H9 (cell line): ENCODE results near the gene GCLM. TPM values are rescaled to one million over a fixed set of nuclear protein-coding genes. Genes with fewer than 3 reads are reported as not detected.
A peak's percentile ranks its signal among the peaks of the same experiment; 100 is the strongest.

Source experiments
- DNase-seq: peaks from one replicate; pipeline ENCODE4 v3.0.0-alpha.2; 2017
- H2AFZ ChIP-seq: one replicate; pipeline ENCODE4 v1.6.1; 2013; ENCODE audit warnings: mild to moderate bottlenecking, low read length, control low read depth, moderate library complexity
- H2AK5ac ChIP-seq: 2 replicates; pipeline ENCODE4 v1.6.1; 2013; ENCODE audit warnings: low read length, control low read depth, mixed read lengths; ENCODE audit not compliant: insufficient read length
- H2BK120ac ChIP-seq: one replicate; pipeline ENCODE4 v1.6.1; 2013; ENCODE audit warnings: low read depth, mild to moderate bottlenecking, low read length, control low read depth, inconsistent platforms; ENCODE audit not compliant: poor library complexity, severe bottlenecking
- H2BK12ac ChIP-seq: 2 replicates; pipeline ENCODE4 v1.6.1; 2013; ENCODE audit warnings: low read length, control low read depth, mixed read lengths, low read depth; ENCODE audit not compliant: insufficient read length
- H2BK15ac ChIP-seq: 2 replicates; pipeline ENCODE4 v1.6.1; 2013; ENCODE audit warnings: low read depth, low read length, control low read depth
- H2BK20ac ChIP-seq: one replicate; pipeline ENCODE4 v1.6.1; 2013; ENCODE audit warnings: low read depth, mild to moderate bottlenecking, low read length, control low read depth, inconsistent platforms; ENCODE audit not compliant: poor library complexity, severe bottlenecking
- H2BK5ac ChIP-seq: 2 replicates; pipeline ENCODE4 v1.6.1; 2013; ENCODE audit warnings: low read length, control low read depth, mixed read lengths; ENCODE audit not compliant: insufficient read length
- H3K14ac ChIP-seq: 2 replicates; pipeline ENCODE4 v1.6.1; 2013; ENCODE audit warnings: low read length, control low read depth; ENCODE audit not compliant: insufficient read depth
- H3K18ac ChIP-seq: 2 replicates; pipeline ENCODE4 v1.6.1; 2013; ENCODE audit warnings: low read depth, mild to moderate bottlenecking, mixed read lengths, low read length, control low read depth; ENCODE audit not compliant: insufficient read length
- H3K23ac ChIP-seq: 2 replicates; pipeline ENCODE4 v1.6.1; 2013; ENCODE audit warnings: low read length, control low read depth, mixed read lengths, low read depth; ENCODE audit not compliant: insufficient read length
- H3K23me2 ChIP-seq: 2 replicates; pipeline ENCODE4 v1.6.1; 2013; ENCODE audit warnings: low read depth, mild to moderate bottlenecking, mixed read lengths, low read length, control low read depth; ENCODE audit not compliant: insufficient read length, poor library complexity, severe bottlenecking
- H3K27ac ChIP-seq: 2 replicates; pipeline ENCODE4 v1.5.1; 2013; ENCODE audit warnings: low read length, control low read depth, mixed read lengths, low read depth; ENCODE audit not compliant: insufficient read length
- H3K27me3 ChIP-seq: 2 replicates; pipeline ENCODE4 v1.6.1; 2013; ENCODE audit warnings: low read length, control low read depth, inconsistent platforms; ENCODE audit not compliant: insufficient read depth
- H3K4ac ChIP-seq: 2 replicates; pipeline ENCODE4 v1.6.1; 2013; ENCODE audit warnings: low read depth, mild to moderate bottlenecking, control low read depth, inconsistent platforms, low read length, moderate library complexity
- H3K4me1 ChIP-seq: 2 replicates; pipeline ENCODE4 v1.6.1; 2013; ENCODE audit warnings: low read length, control low read depth, inconsistent platforms; ENCODE audit not compliant: insufficient read depth
- H3K4me2 ChIP-seq: 2 replicates; pipeline ENCODE4 v1.6.1; 2013; ENCODE audit warnings: low read length, control low read depth, mixed read lengths; ENCODE audit not compliant: insufficient read length, insufficient read depth
- H3K56ac ChIP-seq: 2 replicates; pipeline ENCODE4 v1.6.1; 2013; ENCODE audit warnings: low read depth, mild to moderate bottlenecking, mixed read lengths, low read length, control low read depth; ENCODE audit not compliant: insufficient read length
- H3K79me1 ChIP-seq: 2 replicates; pipeline ENCODE4 v1.6.1; 2013; ENCODE audit warnings: low read depth, mild to moderate bottlenecking, moderate library complexity, low read length, control low read depth, inconsistent platforms; ENCODE audit not compliant: insufficient read depth, poor library complexity, severe bottlenecking
- H3K79me2 ChIP-seq: 2 replicates; pipeline ENCODE4 v1.6.1; 2013; ENCODE audit warnings: low read length, control low read depth, inconsistent platforms; ENCODE audit not compliant: insufficient read depth
- H3K9ac ChIP-seq: 2 replicates; pipeline ENCODE4 v1.6.1; 2013; ENCODE audit warnings: low read length, control low read depth, mixed read lengths; ENCODE audit not compliant: insufficient read length; ENCODE audit errors: extremely low read depth
- H3K9me3 ChIP-seq: one replicate; pipeline ENCODE4 v1.6.1; 2013; ENCODE audit warnings: low read depth, low read length, inconsistent platforms; ENCODE audit not compliant: control insufficient read depth
- H3T11ph ChIP-seq: one replicate; pipeline ENCODE4 v1.6.1; 2013; ENCODE audit warnings: mild to moderate bottlenecking, low read length, control low read depth, inconsistent platforms
- H4K20me1 ChIP-seq: one replicate; pipeline ENCODE4 v1.6.1; 2013; ENCODE audit not compliant: control insufficient read depth, insufficient read length, insufficient read depth
- H4K5ac ChIP-seq: 2 replicates; pipeline ENCODE4 v1.6.1; 2013; ENCODE audit warnings: low read depth, mild to moderate bottlenecking, mixed read lengths, low read length, control low read depth; ENCODE audit not compliant: insufficient read length
- H4K8ac ChIP-seq: replicated peaks from 2 replicates; pipeline ENCODE4 v1.6.1; 2013; ENCODE audit warnings: low read length, control low read depth, mixed read lengths, low read depth; ENCODE audit not compliant: insufficient read length
- H4K91ac ChIP-seq: 2 replicates; pipeline ENCODE4 v1.6.1; 2013; ENCODE audit warnings: low read depth, mild to moderate bottlenecking, moderate library complexity, mixed read lengths, low read length, control low read depth; ENCODE audit not compliant: insufficient read length
- H3K27ac Mint-ChIP-seq, 3 experiments: 2 replicates in 2 of 3; 3 replicates in 1 of 3; pipeline ENCODE4 v1.8.0; 2020 to 2021; ENCODE audit warnings: mixed read lengths in 3 of 3, mild to moderate bottlenecking in 1 of 3, moderate library complexity in 1 of 3
- H3K27me3 Mint-ChIP-seq: 2 replicates; pipeline ENCODE4 v1.8.0; 2021; ENCODE audit warnings: low read depth, mild to moderate bottlenecking, moderate library complexity, mixed read lengths
- H3K36me3 Mint-ChIP-seq, 3 experiments: 2 replicates in 2 of 3; 3 replicates in 1 of 3; pipeline ENCODE4 v1.8.0; 2020 to 2021; ENCODE audit warnings: low read depth in 3 of 3, mixed read lengths in 3 of 3; ENCODE audit not compliant: insufficient read depth in 1 of 3
- H3K4me1 Mint-ChIP-seq, 2 experiments: 2 replicates each; pipeline ENCODE4 v1.8.0; 2020; ENCODE audit warnings: mixed read lengths in 2 of 2
- H3K4me3 Mint-ChIP-seq, 2 experiments: 2 replicates in 1 of 2; 3 replicates in 1 of 2; pipeline ENCODE4 v1.8.0; 2020 to 2021; ENCODE audit warnings: mild to moderate bottlenecking in 2 of 2, mixed read lengths in 2 of 2, moderate library complexity in 1 of 2
- H3K9me3 Mint-ChIP-seq, 2 experiments: 2 replicates in 1 of 2; 3 replicates in 1 of 2; pipeline ENCODE4 v1.8.0; 2020; ENCODE audit warnings: mild to moderate bottlenecking in 2 of 2, mixed read lengths in 2 of 2, moderate library complexity in 1 of 2
- CTCF ChIP-seq: fragments of 200-600 bp; sonication (generic); conservative IDR thresholded peaks from 3 replicates; pipeline ENCODE4 v1.8.0; 2021; ENCODE audit warnings: antibody characterized with exemption, mild to moderate bottlenecking
- WGBS: extraction: QIAGEN DNeasy Blood & Tissue Kit; methylation state at CpG from one replicate; pipeline ENCODE4 v1.1.7; 2013; ENCODE audit warnings: missing lambda C conversion rate, low lambda C conversion rate, mixed read lengths; ENCODE audit not compliant: insufficient read length; ENCODE audit errors: extremely low coverage; 5-methylcytosine and 5-hydroxymethylcytosine counted together
- total RNA-seq: library from RNA; stranded (reverse); gene quantifications from 2 replicates; pipeline ENCODE4 v1.2.1, GENCODE V29; 2021

The GCLM gene
- total RNA-seq, 1 experiment from 2014 or later = 14.9 TPM

GRCh38 chr1:93878889-93879586 is 30.2 kb downstream of the GCLM start, which contains the start of gene DNTTIP2:
DNTTIP2 (minus strand) TSS chr1:93879206; CDS start chr1:93879148, 58 bp downstream.
- peak; percentile 94 for DNase-seq
- Histone ChIP-seq H3K79me1 (peaks cover 10% of the 10 kb centered on the region), H3K4me1 (no peaks in the 10 kb centered on the region), H2BK5ac (peak within 1 kb of the TSS; percentile 24), H3K79me2 (peaks cover 22% of the 10 kb centered on the region; the same call in 1 of the 2 replicates), H2BK120ac (no peak within 1 kb of the TSS), H2BK20ac (no peak within 1 kb of the TSS), H4K5ac (peak within 1 kb of the TSS; percentile 69), H3K27ac (peak within 1 kb of the TSS; percentile 89), H2AK5ac (no peak within 1 kb of the TSS), H3K27me3 (no peaks in the 10 kb centered on the region), H4K20me1 (no peaks in the 10 kb centered on the region), H3K23me2 (peaks cover 13% of the 10 kb centered on the region), H3K9ac (peak within 1 kb of the TSS; percentile 100), H2BK12ac (no peak within 1 kb of the TSS), H3K4me2 (peak within 1 kb of the TSS; percentile 81), H3K23ac (no peak within 1 kb of the TSS), H3K18ac (peak within 1 kb of the TSS; percentile 89), H3K4ac (no peak within 1 kb of the TSS; the same call in 1 of the 2 replicates), H3T11ph (no peak within 1 kb of the TSS), H3K9me3 (no peaks in the 10 kb centered on the region), H3K14ac (peak within 1 kb of the TSS; percentile 98), H4K91ac (no peak within 1 kb of the TSS), H3K56ac (peak within 1 kb of the TSS; percentile 39), H2AFZ (no peak within 1 kb of the TSS), H4K8ac (no peak within 1 kb of the TSS), H2BK15ac (no peak within 1 kb of the TSS)
- Mint-ChIP-seq H3K36me3 (peaks cover 29 to 38% (median 36%) of the 10 kb centered on the region in 3 experiments), H3K9me3 (no peaks in the 10 kb centered on the region), H3K4me3 (peak within 1 kb of the TSS; percentile 95 to 97), H3K27me3 (no peaks in the 10 kb centered on the region), H3K4me1 (peaks cover 15 to 16% of the 10 kb centered on the region in 2 experiments), H3K27ac (peak within 1 kb of the TSS; percentile 99)
- WGBS = no CpG with 5 or more reads among the region's 50 CpGs
- TF ChIP-seq CTCF = no peak
